ENCODE results near the gene RPS14. TPM values are rescaled to one million over a fixed set of nuclear protein-coding genes. Genes with fewer than 3 reads are reported as not detected.

Gene RPS14
- total RNA-seq, 1 donor from 2014 or later: 2,586 TPM

- peak; percentile 59 to 77 for DNase-seq (ENCODE audit: low spot score in 2 of 2, unreplicated experiment in 2 of 2)
- Mint-ChIP-seq H3K4me1 (peaks cover 21% of the 10 kb centered on the region), H3K9me3 (no peaks in the 10 kb centered on the region), H3K27me3 (ENCODE audit: low read depth) (no peaks in the 10 kb centered on the region), H3K36me3 (no peaks in the 10 kb centered on the region), H3K27ac (peak overlapping the region; percentile 89), H3K4me3 (peak overlapping the region; percentile 41)
- no peak for TF ChIP-seq CTCF (IDR thresholded peaks at IDR 0.05; ENCODE audit: unreplicated experiment)
Measured at GRCh38 chr5:150409638-150410523, 39.7 kb downstream of the RPS14 start.

- Mint-ChIP-seq H3K36me3 (no peaks in the 10 kb centered on the region), H3K27ac (no peak overlapping the region), H3K4me1 (peaks cover 21% of the 10 kb centered on the region), H3K27me3 (ENCODE audit: low read depth) (no peaks in the 10 kb centered on the region), H3K9me3 (no peaks in the 10 kb centered on the region), H3K4me3 (no peak overlapping the region)
- TF ChIP-seq CTCF (IDR thresholded peaks at IDR 0.05; ENCODE audit: unreplicated experiment): no peak
- DNase-seq (ENCODE audit: low spot score in 2 of 2, unreplicated experiment in 2 of 2): no peak
Measured at GRCh38 chr5:150408231-150408943, 41.2 kb downstream of the RPS14 start.

- peaks cover 10% of the 10 kb centered on the region for H3K4me1 Mint-ChIP-seq
- no peak overlapping the region for H3K4me3 Mint-ChIP-seq
- H3K36me3 Mint-ChIP-seq: peaks cover 3% of the 10 kb centered on the region
- H3K27ac Mint-ChIP-seq: no peak overlapping the region
- TF ChIP-seq CTCF (IDR thresholded peaks at IDR 0.05; ENCODE audit: unreplicated experiment): no peak
- no peaks in the 10 kb centered on the region for H3K9me3 Mint-ChIP-seq
- no peak for DNase-seq (ENCODE audit: low spot score in 2 of 2, unreplicated experiment in 2 of 2)
- H3K27me3 Mint-ChIP-seq (ENCODE audit: low read depth): no peaks in the 10 kb centered on the region
Measured at GRCh38 chr5:150407096-150407720, 42.3 kb downstream of the RPS14 start.

GRCh38 chr5:150406723-150407095 lies 42.8 kb downstream of the RPS14 start:
- Mint-ChIP-seq H3K4me3 (no peak overlapping the region), H3K27me3 (ENCODE audit: low read depth) (no peaks in the 10 kb centered on the region), H3K4me1 (peaks cover 10% of the 10 kb centered on the region), H3K27ac (no peak overlapping the region), H3K9me3 (no peaks in the 10 kb centered on the region), H3K36me3 (peaks cover 3% of the 10 kb centered on the region)
- TF ChIP-seq CTCF (IDR thresholded peaks at IDR 0.05; ENCODE audit: unreplicated experiment): no peak
- no peak for DNase-seq (ENCODE audit: low spot score in 2 of 2, unreplicated experiment in 2 of 2)

GRCh38 chr5:150406103-150406722 lies 43.3 kb downstream of the RPS14 start:
- no peak overlapping the region for H3K4me3 Mint-ChIP-seq
- peaks cover 3% of the 10 kb centered on the region for H3K36me3 Mint-ChIP-seq
- H3K27ac Mint-ChIP-seq: no peak overlapping the region
- no peak for TF ChIP-seq CTCF (IDR thresholded peaks at IDR 0.05; ENCODE audit: unreplicated experiment)
- no peaks in the 10 kb centered on the region for H3K9me3 Mint-ChIP-seq
- peaks cover 10% of the 10 kb centered on the region for H3K4me1 Mint-ChIP-seq
- DNase-seq (ENCODE audit: low spot score in 2 of 2, unreplicated experiment in 2 of 2): no peak
- no peaks in the 10 kb centered on the region for H3K27me3 Mint-ChIP-seq (ENCODE audit: low read depth)

Data from mesothelial cell of epicardium (in vitro differentiated cells).